Adrenal gland (tissue), 12 donors: ENCODE results near the gene YWHAQ. TPM values are rescaled to one million over a fixed set of nuclear protein-coding genes. Genes with fewer than 3 reads are reported as not detected.
A peak's percentile ranks its signal among the peaks of the same experiment; 100 is the strongest.

Experiments
- DNase-seq, 7 donors: peaks; one replicate each; pipeline ENCODE4 v3.0.0-alpha.2; 2019 to 2020
- H3K27ac ChIP-seq, 5 donors: fragments of 200-600 bp; sonication (generic) in 4 of 5; 1 replicate in 3 of 5; 2 replicates in 2 of 5; pipeline versions ENCODE4 v1.5.1 to v1.8.0; 2016 to 2020; ENCODE audit warnings: mild to moderate bottlenecking in 1 of 5
- H3K27me3 ChIP-seq: fragments of 200-600 bp; 2 replicates; pipeline ENCODE4 v1.8.0; 2021
- H3K36me3 ChIP-seq, 2 donors: fragments of 200-600 bp; replicated peaks in 1 of 2; 1 replicate in 1 of 2; 2 replicates in 1 of 2; pipeline versions ENCODE4 v1.5.1 to v1.8.0; 2018 to 2022
- H3K4me1 ChIP-seq, 2 donors: fragments of 200-600 bp; replicated peaks in 1 of 2; 1 replicate in 1 of 2; 2 replicates in 1 of 2; pipeline versions ENCODE4 v1.5.1 to v1.8.0; 2018 to 2021
- H3K4me3 ChIP-seq, 4 donors: fragments of 200-600 bp; sonication (generic) in 3 of 4; one replicate each; pipeline ENCODE4 v1.5.1; 2016 to 2018
- H3K9me3 ChIP-seq, 3 donors: fragments of 200-600 bp; sonication (generic) in 1 of 3; replicated peaks in 1 of 3; 1 replicate in 2 of 3; 2 replicates in 1 of 3; pipeline versions ENCODE4 v1.5.1 to v1.8.0; 2016 to 2021
- POLR2A ChIP-seq, 2 donors: fragments of 450-650 bp; IDR thresholded peaks; one replicate each; pipeline ENCODE4 v1.6.1; 2017; ENCODE audit warnings: antibody characterized with exemption in 2 of 2, mild to moderate bottlenecking in 2 of 2, moderate library complexity in 1 of 2
- WGBS, 4 donors: extraction: QIAGEN DNeasy Blood & Tissue Kit in 2 of 4; methylation state at CpG; one replicate each; pipeline versions ENCODE4 v1.1.5 to v1.1.7; 2013 to 2017; 5-methylcytosine and 5-hydroxymethylcytosine counted together
- intact Hi-C, 2 donors: fragments of 100-400 bp; cut with DNase I; formaldehyde crosslinking; loops; one replicate each; pipeline versions ENCODE4 v1.14.1 to v1.15.0; 2022 to 2023
- polyA plus RNA-seq, 3 donors: library from polyadenylated mRNA; stranded (reverse); fragments of 200-250 nt in 2 of 3; fragments of 350-450 nt in 1 of 3; fragmentation: Illumina TruSeq in 1 of 3; extraction: RNeasy Lipid Tissue Mini Kit (QIAGEN cat#74804) in 1 of 3; gene quantifications; one replicate each; pipeline ENCODE4 v1.2.3, GENCODE V29; 2013 to 2014
- total RNA-seq, 9 donors: library from RNA; depleted of rRNA in 4 of 9; stranded (reverse); fragments of >200 nt in 4 of 9; fragments of 120-200 nt in 1 of 9; fragmentation: NEBNext Ultra II Directional in 1 of 9; extraction: Animal tissue kit (Norgen Biotek cat#: 25700) in 1 of 9; gene quantifications; one replicate each; pipeline versions ENCODE4 v1.1.0 to v1.2.4, GENCODE V29; 2013 to 2023
- TF ChIP-seq, protein P1 (sequence below), 6 experiments: fragments of 450-650 bp in 4 of 6; fragments of 200-600 bp in 2 of 6; sonication (generic) in 1 of 6; IDR thresholded peaks; 1 replicate in 5 of 6; 2 replicates in 1 of 6; pipeline versions ENCODE4 v1.5.1 to v1.8.0; 2016 to 2021; ENCODE audit warnings: antibody characterized with exemption in 6 of 6, mild to moderate bottlenecking in 2 of 6, moderate library complexity in 1 of 6
- donor health status: healthy with polysubstance abuse.
- donor health status: Bipolar disorder and iron deficiency.
- donor health status: DM: yes; HTN: yes; CAD: no.
- donor health status: DM: no; HTN: no; CAD: no.
- donor health status: DM: no; HTN: no; CAD: no.
- donor health status: DM: yes; HTN: yes; CAD: no.

YWHAQ gene
- total and polyA plus RNA-seq, 12 donors = 74.1 to 477 (median 241) TPM

DNA sequence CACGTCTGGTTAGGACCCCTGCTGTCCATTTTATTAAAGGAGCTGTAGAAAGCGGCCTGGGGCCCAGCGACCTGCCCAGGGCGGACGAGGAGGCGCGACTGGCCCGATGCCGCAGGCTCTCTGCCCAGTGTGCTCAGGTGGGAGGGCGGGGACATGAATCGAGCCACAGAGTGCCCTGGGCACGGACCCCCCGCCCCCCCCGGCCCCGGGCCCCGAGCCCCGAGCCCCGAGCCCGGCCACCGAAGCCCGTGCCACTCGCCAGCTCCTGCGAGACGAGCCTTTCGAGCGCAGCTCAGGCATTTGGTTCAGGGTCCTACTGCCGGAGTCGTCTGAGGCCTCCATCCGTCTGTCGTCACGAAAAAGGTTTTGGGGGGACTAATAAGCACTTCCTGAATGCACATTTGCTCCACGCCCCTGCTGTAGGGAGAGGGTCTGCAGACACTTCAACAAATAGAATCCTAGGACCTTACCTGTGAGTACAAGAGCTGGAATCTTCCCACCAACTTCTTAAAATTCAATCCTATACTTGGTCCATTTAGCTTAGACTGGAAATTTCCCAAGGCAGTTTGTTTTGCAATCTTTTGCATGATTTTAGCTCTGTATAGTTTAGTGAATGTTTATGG lies 74.6 kb downstream of the YWHAQ start:
- no peak for DNase-seq
- intact Hi-C loops = no loop called here
- 0 to 2% (median 1%) methylated on average over 11 to 32 of the region's 32 CpGs for WGBS, 4 donors
- H3K4me1 ChIP-seq = peaks cover 32 to 52% of the 10 kb centered on the region in 2 donors
- no peaks in the 10 kb centered on the region for H3K9me3 ChIP-seq
- H3K27me3 ChIP-seq = no peaks in the 10 kb centered on the region
- peak overlapping the region; percentile 3 to 94 (median 58) for H3K4me3 ChIP-seq
- H3K36me3 ChIP-seq = no peaks in the 10 kb centered on the region
- peak overlapping the region; percentile 96 to 99 (median 97) for H3K27ac ChIP-seq
- TF ChIP-seq, protein P1, sequence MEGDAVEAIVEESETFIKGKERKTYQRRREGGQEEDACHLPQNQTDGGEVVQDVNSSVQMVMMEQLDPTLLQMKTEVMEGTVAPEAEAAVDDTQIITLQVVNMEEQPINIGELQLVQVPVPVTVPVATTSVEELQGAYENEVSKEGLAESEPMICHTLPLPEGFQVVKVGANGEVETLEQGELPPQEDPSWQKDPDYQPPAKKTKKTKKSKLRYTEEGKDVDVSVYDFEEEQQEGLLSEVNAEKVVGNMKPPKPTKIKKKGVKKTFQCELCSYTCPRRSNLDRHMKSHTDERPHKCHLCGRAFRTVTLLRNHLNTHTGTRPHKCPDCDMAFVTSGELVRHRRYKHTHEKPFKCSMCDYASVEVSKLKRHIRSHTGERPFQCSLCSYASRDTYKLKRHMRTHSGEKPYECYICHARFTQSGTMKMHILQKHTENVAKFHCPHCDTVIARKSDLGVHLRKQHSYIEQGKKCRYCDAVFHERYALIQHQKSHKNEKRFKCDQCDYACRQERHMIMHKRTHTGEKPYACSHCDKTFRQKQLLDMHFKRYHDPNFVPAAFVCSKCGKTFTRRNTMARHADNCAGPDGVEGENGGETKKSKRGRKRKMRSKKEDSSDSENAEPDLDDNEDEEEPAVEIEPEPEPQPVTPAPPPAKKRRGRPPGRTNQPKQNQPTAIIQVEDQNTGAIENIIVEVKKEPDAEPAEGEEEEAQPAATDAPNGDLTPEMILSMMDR (IDR thresholded peaks at IDR 0.05) = no peak
- TF ChIP-seq POLR2A (IDR thresholded peaks at IDR 0.05) = no peak

DNA sequence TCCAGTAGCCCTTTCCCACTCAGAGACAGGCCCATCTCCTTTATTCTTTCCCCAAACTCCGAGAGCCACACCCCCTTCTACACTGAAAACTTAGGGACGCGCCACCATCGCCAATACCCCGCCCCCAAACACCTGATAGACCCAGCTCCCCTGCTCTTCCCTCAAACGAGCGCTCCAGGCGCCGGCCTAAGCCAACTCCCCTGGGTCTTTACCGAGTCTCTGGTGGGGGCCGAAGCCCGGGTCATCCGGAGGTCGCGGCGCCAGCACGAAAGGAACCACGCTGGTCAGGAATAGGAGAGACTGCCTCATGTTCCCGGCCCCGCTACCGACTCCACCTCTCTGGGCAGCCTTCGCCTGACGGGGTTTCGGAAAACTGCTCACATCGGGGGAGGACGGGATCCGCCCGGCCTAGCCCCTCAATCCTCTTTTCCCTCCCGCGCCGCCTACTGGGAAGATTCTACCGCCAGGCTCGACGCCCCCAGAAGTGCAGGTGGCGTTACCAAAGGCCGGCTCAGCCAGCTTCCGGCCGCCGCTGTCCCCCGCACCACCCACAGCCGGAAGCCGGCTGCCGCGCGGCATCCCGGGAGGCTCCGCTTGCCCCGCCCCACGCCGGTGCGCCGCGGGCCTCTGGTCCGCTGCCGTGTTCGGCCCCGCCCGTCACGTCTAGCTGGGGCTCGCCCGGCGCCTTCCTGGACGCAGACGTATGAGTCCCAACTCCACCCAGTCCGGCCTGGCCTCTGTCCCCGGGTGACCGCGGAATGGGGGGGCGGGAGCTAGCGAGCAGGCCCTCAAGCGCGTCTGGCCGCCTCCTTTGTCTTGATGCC lies 75.3 kb downstream of the YWHAQ start, which contains the start of gene ADAM17:
TSS of gene ADAM17 (minus strand) at position 534 of the 824 bp plus-strand sequence. CDS start at position 309, 225 bp downstream.
- Histone ChIP-seq H3K27ac (peak within 1 kb of the TSS; percentile 96 to 99 (median 97)), H3K9me3 (no peaks in the 10 kb centered on the region), H3K4me1 (peaks cover 32 to 58% of the 10 kb centered on the region in 2 donors), H3K36me3 (no peaks in the 10 kb centered on the region), H3K4me3 (peak within 1 kb of the TSS; percentile 76 to 94 (median 83)), H3K27me3 (no peaks in the 10 kb centered on the region)
- intact Hi-C loops = loop anchor here in 1 of 2 donors (2.0 kb wide), 1 partner anchor 17 kb away; no protein-coding TSS in a partner anchor
- TF ChIP-seq POLR2A (IDR thresholded peaks at IDR 0.05) = peak; percentile 82 to 98
- TF ChIP-seq, protein P1 (IDR thresholded peaks at IDR 0.05) = peak in 4 of 6 experiments; percentile 25 to 82 (median 68)
- WGBS, 4 donors = 0% methylated on average over 11 to 72 of the region's 73 CpGs
- DNase-seq = peak; percentile 96 to 98 (median 97)

DNA sequence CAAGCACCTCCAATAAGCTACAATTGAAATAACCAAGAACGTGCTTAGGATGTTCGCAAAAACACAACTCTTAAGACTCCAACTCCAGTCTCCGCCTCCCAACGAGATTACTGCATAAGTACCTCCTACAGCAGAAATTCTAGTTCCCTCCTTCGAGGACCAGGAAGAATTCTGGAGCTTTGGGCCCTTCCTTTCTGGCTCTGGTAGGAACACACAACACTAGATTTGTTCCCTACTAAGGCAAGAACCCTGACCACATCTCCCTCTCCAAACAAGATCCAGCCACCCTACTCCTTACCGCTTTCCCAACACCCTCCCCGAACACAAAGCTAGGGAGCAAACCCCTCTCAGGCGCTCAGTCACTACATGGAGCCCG lies 75.9 kb downstream of the YWHAQ start:
- peak overlapping the region; percentile 76 to 94 (median 83) for H3K4me3 ChIP-seq
- WGBS, 4 donors = 0 to 3% (median 1%) methylated on average over 9 of the region's 9 CpGs
- peaks cover 32 to 63% of the 10 kb centered on the region in 2 donors for H3K4me1 ChIP-seq
- intact Hi-C loops = loop anchor here in 1 of 2 donors (2.0 kb wide), 1 partner anchor 16 kb away; no protein-coding TSS in a partner anchor
- no peaks in the 10 kb centered on the region for H3K27me3 ChIP-seq
- DNase-seq = peak in 6 of 7 donors; percentile 33 to 74 (median 45)
- TF ChIP-seq, protein P1 (IDR thresholded peaks at IDR 0.05) = no peak
- TF ChIP-seq POLR2A (IDR thresholded peaks at IDR 0.05) = peak in 1 of 2 donors; percentile 12
- H3K27ac ChIP-seq = peak overlapping the region; percentile 96 to 99 (median 97)
- no peaks in the 10 kb centered on the region for H3K36me3 ChIP-seq
- no peaks in the 10 kb centered on the region for H3K9me3 ChIP-seq
